ENCODE data around the gene PLXDC1. TPM values are rescaled to one million over a fixed set of nuclear protein-coding genes. Genes with fewer than 3 reads are reported as not detected.

PLXDC1 gene
- total RNA-seq, 1 donor from 2014 or later, result 36.4 TPM

- no peak for DNase-seq (ENCODE audit: low spot score)
- ATAC-seq, result no peak
- intact Hi-C loops (cut with DNase I), result no loop called here
These were observed 43.5 kb downstream of the PLXDC1 start for GRCh38 chr17:39107973-39108372.

DNA sequence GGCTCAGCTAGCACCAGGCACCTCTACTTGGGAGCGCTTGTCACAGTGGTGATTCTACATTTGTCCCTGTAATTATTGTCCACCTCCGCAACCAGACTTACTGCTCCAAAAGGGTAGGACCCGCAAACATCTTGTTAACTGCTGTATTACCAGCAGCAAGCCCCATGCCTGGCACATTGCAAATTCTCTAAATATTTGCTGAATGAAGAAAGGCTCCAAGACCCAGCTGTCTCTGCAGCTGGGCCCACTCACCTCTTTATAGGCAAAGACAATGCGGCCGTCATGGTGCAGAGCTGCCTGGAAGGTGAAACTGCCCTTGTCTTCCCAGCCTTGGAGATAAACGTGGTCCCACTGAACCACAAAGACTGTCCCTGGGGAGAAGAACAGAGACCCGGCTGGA lies 44.3 kb downstream of the PLXDC1 start:
- no peak for DNase-seq (ENCODE audit: low spot score)
- intact Hi-C loops (cut with DNase I), result no loop called here
- ATAC-seq, result no peak

DNA sequence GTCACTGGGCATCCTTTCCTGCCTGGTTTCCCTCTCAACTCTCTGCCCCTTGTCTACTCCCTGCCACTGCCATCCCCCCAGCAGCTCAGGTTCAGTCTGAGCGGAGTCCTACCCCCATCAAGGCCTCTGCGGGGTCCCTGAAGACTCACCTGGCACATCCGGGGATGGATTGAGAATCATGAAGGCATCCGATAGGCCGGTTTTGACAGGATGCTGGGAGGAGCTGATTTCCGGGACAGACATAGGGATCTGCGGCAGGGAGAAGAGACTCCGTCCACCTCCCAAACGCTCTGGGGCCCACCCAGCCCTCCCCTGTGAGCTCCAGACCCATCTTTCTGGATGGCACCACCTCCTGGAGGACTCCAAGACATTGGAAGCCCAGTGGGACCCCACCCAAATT lies 45.7 kb downstream of the PLXDC1 start:
- intact Hi-C loops (cut with DNase I), result no loop called here
- no peak for ATAC-seq
- no peak for DNase-seq (ENCODE audit: low spot score)

DNA sequence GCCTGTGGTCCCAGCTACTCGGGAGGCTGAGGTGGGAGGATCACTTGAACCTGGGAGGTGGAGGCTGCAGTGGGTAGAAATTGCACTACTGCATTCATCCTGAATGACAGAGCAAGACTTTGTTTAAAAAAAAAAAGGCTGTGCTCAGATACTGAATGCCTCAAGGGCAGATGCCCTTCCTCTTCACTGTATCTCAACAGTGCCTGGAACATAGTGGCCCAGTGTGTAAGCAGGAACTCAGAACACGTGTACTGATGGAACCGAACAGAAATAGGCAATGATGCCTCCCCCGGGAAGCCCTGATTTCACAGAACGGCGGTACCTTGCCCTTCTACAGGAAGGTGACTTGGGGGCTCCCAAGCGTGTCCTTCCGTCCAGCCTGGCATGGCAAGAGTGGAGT lies 46.8 kb downstream of the PLXDC1 start:
- DNase-seq (ENCODE audit: low spot score) (no peak), ATAC-seq (no peak)
- intact Hi-C loops (cut with DNase I), result no loop called here

DNA sequence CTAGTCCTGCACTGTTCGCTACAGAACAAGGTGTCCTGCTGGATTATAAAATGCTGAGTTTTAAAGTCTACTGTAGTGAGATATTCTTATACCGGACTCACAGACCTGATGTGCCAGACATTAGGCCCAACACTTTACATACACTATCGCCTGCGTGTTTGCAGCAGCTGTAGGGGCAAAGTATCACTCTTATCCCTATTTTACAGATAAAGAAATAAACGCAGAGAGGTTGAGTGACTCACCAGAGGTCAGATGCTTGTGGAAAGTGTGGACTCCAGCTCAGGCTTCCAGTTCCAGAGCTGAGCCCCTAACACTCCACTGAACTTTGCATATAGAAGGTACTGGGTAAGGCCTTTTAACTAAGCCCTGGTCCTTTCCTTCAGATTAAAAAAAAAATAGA lies 47.4 kb downstream of the PLXDC1 start:
- intact Hi-C loops (cut with DNase I), result no loop called here
- no peak for ATAC-seq
- no peak for DNase-seq (ENCODE audit: low spot score)

DNA sequence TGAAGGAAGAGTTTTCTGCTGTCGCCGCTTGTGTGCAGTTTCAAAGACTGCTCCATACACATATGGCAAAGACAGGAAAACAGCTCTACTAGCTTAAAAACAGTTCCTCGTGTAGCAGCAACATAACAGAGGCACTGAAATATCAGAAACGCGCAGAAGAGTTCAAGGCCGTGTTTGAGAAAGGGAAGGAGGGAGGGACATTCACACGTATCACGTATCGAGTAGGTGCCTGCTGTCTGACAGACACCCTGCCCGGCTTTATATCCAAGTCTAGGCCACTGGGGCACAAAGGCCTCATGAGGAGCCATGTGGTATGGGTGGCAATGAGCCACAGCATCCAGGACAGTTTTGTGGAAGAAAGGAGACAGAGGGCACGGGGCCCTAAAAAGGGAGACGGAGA lies 50.3 kb downstream of the PLXDC1 start:
- DNase-seq (ENCODE audit: low spot score), result no peak
- intact Hi-C loops (cut with DNase I), result no loop called here
- ATAC-seq, result no peak

DNA sequence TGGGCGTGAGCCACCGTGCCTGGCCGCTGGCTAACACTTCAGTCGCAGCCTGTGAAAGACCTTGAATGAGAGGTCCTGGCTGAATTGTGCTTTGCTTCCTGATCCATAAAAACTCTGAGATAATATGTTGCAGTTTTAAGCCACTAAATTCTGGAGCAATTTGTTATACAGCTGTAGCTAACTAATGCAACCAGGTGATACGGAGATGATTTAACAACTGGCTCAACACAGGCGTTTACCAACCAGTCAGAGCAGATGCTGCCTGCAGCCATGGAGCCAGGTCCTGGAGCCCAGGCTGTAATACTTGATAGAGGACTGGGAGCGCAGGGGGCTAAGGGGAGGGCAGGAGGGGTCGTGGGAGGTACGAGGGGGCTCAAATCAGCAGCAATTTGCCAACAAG lies 50.9 kb downstream of the PLXDC1 start:
- no peak for ATAC-seq
- intact Hi-C loops (cut with DNase I), result no loop called here
- no peak for DNase-seq (ENCODE audit: low spot score)

- intact Hi-C loops (cut with DNase I), result no loop called here
- peak; percentile 83 for DNase-seq (ENCODE audit: low spot score)
- peak; percentile 72 for ATAC-seq
These were observed 51.7 kb downstream of the PLXDC1 start for GRCh38 chr17:39099663-39100286.

DNA sequence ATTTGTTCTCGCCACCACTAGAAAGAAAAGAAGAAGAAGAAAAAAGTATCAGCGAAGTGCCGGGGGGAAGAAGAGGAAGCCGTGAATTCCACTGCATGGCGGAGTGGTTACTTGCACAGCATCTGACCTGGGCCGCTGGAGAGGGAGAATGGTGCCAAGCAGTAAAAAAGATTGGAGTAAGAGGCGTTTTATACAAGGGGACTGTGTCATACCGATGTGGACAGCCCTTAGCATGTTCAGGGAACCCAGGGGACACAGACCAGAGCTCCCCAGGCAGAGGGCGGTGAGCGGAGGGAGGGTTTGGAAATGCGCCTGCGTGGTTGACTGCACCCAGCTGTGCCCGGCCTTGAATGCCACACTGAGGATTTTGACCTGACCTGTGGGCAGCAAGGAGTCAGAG lies 52.8 kb downstream of the PLXDC1 start:
- peak; percentile 4 for ATAC-seq
- no peak for DNase-seq (ENCODE audit: low spot score)
- intact Hi-C loops (cut with DNase I), result no loop called here

DNA sequence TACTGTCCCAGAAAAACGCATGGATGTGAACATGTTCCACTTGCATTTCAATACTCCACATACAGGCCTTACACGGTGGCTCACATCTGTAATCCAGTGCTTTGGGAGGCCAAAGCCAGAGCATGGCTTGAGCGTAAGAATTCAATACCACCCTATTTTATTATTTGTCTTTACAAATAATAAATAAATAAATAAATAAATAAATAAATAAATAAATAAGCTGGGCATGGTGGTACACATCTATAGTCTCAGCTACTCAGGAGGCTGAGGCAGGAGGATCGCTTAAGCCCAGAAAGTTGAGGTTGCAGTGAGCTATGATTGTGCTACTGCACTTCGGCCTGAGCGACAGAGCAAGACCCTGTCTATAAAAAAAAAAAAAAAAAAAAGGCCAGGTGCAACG lies 53.9 kb downstream of the PLXDC1 start:
- intact Hi-C loops (cut with DNase I), result no loop called here
- DNase-seq (ENCODE audit: low spot score), result no peak

GRCh38 chr17:39097150-39097519 lies 54.3 kb downstream of the PLXDC1 start:
- ATAC-seq, result no peak
- DNase-seq (ENCODE audit: low spot score), result no peak
- intact Hi-C loops (cut with DNase I), result no loop called here

More for the DNA sequence above, 53.9 kb downstream of the PLXDC1 start:
- ATAC-seq, result no peak

DNA sequence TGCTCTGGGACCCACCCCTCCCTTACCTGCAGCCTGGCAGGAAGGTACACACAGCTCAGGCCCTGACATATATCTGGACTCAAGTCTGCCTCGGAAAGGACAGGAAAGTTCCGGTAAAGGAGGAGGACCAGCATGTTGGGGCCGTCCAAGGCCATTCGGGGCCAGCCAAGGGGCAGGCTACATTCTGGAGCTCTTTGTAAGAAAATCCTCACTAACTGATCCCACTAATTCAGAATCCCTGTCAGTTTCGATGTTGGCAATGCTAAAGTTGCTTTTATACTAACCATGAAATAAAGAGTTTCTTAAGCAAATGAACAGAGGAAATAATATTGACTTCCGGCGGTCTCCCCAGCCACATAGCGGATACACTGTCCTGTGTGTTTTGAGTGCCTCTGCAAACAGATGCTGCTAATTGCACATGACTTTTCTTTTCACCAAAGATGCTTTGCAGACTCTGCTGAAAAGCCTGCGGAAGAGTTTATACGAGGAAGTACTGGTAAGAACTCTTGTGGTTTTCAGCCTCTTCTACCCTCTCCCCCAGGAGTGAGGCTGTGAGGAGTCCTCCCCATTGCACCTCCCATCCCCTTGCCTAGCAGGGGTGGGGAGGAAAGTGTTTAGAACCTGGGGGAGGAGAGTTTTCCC lies 54.8 kb downstream of the PLXDC1 start:
- peak; percentile 58 for ATAC-seq
- DNase-seq (ENCODE audit: low spot score), result no peak
- intact Hi-C loops (cut with DNase I), result no loop called here

GRCh38 chr17:39095309-39095686 lies 56.1 kb downstream of the PLXDC1 start:
- ATAC-seq, result peak; percentile 43
- DNase-seq (ENCODE audit: low spot score), result no peak

GRCh38 chr17:39094607-39095308 lies 56.7 kb downstream of the PLXDC1 start:
- intact Hi-C loops (cut with DNase I), result no loop called here
- DNase-seq (ENCODE audit: low spot score) (no peak), ATAC-seq (peak; percentile 9)

More at GRCh38 chr17:39095309-39095686, 56.1 kb downstream of the PLXDC1 start:
- intact Hi-C loops (cut with DNase I), result no loop called here

DNA sequence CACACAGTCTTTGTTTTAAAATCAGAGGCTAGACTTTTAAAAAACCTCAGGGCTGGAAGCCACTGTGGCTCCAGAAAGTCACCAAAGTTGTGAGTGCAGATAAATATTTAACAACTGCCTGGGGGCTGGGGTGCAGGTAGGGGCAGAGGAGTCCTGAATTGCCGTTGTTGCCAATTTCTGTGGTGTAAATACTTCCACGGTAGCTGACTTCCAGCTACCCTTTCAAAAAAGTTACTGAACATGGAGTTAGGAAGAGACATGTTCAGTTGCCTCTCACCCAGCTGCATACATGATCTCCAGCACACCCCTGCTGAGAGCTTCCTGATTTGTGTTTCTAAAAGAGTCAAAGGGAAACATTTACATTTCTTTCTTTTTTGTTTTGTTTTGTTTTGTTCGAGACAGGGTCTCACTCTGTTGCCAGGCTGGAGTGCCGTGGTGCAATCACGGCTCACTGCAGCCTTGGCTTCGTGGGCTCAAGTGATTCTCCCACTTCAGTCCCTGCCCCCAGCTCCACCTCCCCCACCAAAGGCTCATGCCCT lies 58.7 kb downstream of the PLXDC1 start:
- intact Hi-C loops (cut with DNase I), result no loop called here
- DNase-seq (ENCODE audit: low spot score) (no peak), ATAC-seq (no peak)

GRCh38 chr17:39090908-39091665 lies 60.4 kb downstream of the PLXDC1 start:
- no peak for DNase-seq (ENCODE audit: low spot score)
- no peak for ATAC-seq
- intact Hi-C loops (cut with DNase I), result no loop called here

GRCh38 chr17:39090400-39090799 lies 61.0 kb downstream of the PLXDC1 start:
- intact Hi-C loops (cut with DNase I), result no loop called here
- no peak for DNase-seq (ENCODE audit: low spot score)
- no peak for ATAC-seq

DNA sequence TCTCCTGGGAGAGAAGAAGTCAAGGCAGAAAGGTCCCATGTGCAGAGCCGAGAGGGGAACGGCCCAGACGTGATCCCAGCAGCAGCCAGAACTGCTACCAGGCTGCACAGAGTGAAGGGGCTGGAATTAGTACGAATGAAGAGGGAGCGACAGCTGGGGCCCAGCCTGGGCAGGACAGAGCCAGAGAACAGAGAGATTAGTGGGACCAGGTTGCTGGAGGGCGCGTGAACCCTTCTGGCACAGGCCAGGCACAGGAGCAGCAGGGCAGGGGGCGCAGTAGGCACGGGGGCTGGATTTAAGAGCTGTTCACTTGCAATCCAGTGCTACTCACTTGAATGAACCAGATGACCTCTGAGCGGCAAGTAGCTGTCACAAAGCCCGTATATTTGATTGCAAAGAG lies 66.9 kb downstream of the PLXDC1 start:
- intact Hi-C loops (cut with DNase I), result no loop called here
- no peak for ATAC-seq
- DNase-seq (ENCODE audit: low spot score), result no peak

DNA sequence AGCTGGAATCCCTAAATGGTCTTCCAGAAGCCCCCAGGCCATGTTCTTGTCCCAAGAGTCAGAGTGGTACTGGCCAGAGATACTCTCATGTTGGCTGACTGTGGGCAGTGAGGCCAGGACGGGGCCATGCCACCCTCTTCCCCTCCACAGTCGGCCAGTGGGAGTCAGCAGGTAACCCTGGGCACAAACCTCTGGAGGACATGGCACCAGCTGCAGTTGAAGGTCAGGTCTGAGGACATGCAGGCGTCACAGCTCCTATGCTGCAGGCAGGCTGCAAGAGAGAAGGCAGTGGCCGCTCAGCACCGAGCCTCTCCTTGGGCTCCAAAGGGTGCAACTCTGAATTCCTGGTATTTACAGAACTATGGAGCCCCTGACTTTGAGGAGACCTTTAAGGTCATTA lies 68.2 kb downstream of the PLXDC1 start:
- ATAC-seq, result peak; percentile 2
- no peak for DNase-seq (ENCODE audit: low spot score)
- intact Hi-C loops (cut with DNase I), result no loop called here

DNA sequence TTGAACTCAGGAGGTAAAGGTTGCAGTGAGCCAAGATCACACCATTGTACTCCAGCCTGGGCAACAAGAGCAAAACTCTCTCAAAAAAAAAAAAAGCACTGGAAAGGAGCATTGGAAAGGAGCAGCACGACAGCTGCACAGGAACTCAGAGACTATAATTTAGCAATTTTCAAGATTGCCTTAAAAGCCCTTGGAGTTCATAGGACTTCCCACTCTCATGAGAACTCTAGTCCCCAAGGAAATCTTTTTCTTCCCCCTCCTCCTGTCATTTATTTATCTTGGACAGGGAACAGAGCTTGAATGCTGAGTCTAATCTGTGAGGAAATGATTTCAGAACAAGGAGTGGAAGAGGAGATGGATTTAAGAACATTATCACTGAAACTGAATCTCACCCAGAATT lies 69.0 kb downstream of the PLXDC1 start:
- DNase-seq (ENCODE audit: low spot score) (no peak), ATAC-seq (peak; percentile 77)
- intact Hi-C loops (cut with DNase I), result no loop called here
